Fibroblast of lung (primary cell): ENCODE data around the gene NHLRC1.

Experiments
- EZH2 ChIP-seq: IDR thresholded peaks from 2 replicates; pipeline ENCODE4 v1.5.1; 2012; ENCODE audit warnings: low read length, control low read depth, mild to moderate bottlenecking; ENCODE audit errors: missing control alignments
- TF ChIP-seq, protein P1 (sequence below), 2 donors: IDR thresholded peaks in 1 of 2; conservative IDR thresholded peaks in 1 of 2; 1 replicate in 1 of 2; 2 replicates in 1 of 2; pipeline ENCODE4 v1.5.1; 2011 to 2012; ENCODE audit warnings: low read length in 2 of 2, control low read depth in 1 of 2, inconsistent platforms in 1 of 2, low read depth in 1 of 2, mild to moderate bottlenecking in 1 of 2

DNA sequence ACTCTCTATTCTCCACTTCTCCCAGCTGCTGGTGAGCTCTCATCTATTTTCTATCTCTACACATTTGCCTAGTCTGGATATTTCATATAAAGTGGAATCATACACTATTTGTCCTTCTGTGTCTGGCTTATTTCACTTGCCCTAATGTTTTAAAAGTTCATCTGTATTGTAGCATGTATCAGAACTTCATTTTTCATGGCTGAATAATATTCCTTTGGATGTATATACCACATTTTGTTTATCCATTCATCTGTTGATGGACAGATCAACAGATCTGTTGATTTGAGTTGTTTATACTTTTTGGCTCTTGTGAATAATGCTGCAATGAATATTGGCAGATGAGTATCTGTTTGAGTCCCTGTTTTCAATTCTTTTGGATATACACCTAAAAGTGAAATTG, 49.6 kb downstream of the NHLRC1 start:
- TF ChIP-seq, protein P1, sequence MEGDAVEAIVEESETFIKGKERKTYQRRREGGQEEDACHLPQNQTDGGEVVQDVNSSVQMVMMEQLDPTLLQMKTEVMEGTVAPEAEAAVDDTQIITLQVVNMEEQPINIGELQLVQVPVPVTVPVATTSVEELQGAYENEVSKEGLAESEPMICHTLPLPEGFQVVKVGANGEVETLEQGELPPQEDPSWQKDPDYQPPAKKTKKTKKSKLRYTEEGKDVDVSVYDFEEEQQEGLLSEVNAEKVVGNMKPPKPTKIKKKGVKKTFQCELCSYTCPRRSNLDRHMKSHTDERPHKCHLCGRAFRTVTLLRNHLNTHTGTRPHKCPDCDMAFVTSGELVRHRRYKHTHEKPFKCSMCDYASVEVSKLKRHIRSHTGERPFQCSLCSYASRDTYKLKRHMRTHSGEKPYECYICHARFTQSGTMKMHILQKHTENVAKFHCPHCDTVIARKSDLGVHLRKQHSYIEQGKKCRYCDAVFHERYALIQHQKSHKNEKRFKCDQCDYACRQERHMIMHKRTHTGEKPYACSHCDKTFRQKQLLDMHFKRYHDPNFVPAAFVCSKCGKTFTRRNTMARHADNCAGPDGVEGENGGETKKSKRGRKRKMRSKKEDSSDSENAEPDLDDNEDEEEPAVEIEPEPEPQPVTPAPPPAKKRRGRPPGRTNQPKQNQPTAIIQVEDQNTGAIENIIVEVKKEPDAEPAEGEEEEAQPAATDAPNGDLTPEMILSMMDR (conservative IDR thresholded peaks at IDR 0.05 in 1 of 2, IDR thresholded peaks at IDR 0.05 in 1 of 2; ENCODE audit: low read depth in 1 of 2, low read length in 2 of 2), result no peak
- TF ChIP-seq EZH2, result no peak
